ENCODE measurements around the gene RABAC1.

DNA sequence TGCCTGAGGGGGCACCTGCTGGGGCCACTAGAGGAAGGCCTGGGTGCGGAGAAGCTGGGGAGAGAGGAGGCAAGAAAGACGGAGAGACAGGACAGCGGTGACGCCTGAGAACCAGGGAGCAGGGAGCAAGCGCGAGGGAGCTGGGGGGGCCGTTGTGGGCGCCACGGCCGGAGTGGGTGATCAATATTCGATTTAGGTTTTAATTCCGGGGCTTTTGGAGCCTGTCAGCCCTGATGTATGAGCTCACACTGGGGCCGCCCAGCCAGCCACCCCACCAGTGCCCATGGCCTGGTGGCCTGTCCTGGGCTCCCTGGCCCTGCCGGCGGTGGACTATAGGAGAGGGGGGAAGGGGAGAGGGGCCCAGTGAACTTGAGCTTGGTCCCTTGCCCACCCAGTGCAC, 22.2 kb downstream of the RABAC1 start:
- TF ChIP-seq POLR2AphosphoS5 (IDR thresholded peaks at IDR 0.05; ENCODE audit: low read depth, low read length) (no peak), POLR2A (IDR thresholded peaks at IDR 0.05; ENCODE audit: low read depth, low read length) (no peak), TAF1 (IDR thresholded peaks at IDR 0.05; ENCODE audit: borderline replicate concordance, low read depth, low read length) (no peak)
